Measurements from ENCODE around the gene C14orf180.

DNA sequence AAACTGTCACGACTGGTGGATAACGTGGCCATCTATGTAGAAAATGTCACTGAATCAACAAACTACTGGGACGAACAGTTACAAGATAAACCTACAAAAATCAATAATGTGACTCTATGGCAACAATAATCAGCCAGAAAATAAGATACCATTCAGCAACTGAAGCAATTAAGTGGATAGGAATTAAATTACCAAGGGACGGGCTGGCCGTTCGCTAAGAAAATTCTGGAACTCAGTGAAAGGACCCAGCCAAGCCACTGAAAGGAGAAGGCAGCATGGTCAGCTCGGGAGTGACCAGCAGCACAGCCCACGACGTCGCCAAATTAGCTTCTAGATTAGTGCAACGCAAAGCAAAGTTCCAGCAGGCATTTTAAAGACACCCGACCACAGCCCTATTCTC is 58.6 kb downstream of the C14orf180 start:
- TF ChIP-seq, protein P1, sequence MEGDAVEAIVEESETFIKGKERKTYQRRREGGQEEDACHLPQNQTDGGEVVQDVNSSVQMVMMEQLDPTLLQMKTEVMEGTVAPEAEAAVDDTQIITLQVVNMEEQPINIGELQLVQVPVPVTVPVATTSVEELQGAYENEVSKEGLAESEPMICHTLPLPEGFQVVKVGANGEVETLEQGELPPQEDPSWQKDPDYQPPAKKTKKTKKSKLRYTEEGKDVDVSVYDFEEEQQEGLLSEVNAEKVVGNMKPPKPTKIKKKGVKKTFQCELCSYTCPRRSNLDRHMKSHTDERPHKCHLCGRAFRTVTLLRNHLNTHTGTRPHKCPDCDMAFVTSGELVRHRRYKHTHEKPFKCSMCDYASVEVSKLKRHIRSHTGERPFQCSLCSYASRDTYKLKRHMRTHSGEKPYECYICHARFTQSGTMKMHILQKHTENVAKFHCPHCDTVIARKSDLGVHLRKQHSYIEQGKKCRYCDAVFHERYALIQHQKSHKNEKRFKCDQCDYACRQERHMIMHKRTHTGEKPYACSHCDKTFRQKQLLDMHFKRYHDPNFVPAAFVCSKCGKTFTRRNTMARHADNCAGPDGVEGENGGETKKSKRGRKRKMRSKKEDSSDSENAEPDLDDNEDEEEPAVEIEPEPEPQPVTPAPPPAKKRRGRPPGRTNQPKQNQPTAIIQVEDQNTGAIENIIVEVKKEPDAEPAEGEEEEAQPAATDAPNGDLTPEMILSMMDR (IDR thresholded peaks at IDR 0.05): no peak
- TF ChIP-seq POLR2AphosphoS5 (IDR thresholded peaks at IDR 0.05; ENCODE audit: low read depth, low read length) (no peak), TCF7L2 (IDR thresholded peaks at IDR 0.05; ENCODE audit: low read depth, low read length) (no peak), SIN3A (IDR thresholded peaks at IDR 0.05; ENCODE audit: borderline replicate concordance, insufficient read depth, low read depth, low read length) (no peak)
- TF ChIP-seq, protein P2, sequence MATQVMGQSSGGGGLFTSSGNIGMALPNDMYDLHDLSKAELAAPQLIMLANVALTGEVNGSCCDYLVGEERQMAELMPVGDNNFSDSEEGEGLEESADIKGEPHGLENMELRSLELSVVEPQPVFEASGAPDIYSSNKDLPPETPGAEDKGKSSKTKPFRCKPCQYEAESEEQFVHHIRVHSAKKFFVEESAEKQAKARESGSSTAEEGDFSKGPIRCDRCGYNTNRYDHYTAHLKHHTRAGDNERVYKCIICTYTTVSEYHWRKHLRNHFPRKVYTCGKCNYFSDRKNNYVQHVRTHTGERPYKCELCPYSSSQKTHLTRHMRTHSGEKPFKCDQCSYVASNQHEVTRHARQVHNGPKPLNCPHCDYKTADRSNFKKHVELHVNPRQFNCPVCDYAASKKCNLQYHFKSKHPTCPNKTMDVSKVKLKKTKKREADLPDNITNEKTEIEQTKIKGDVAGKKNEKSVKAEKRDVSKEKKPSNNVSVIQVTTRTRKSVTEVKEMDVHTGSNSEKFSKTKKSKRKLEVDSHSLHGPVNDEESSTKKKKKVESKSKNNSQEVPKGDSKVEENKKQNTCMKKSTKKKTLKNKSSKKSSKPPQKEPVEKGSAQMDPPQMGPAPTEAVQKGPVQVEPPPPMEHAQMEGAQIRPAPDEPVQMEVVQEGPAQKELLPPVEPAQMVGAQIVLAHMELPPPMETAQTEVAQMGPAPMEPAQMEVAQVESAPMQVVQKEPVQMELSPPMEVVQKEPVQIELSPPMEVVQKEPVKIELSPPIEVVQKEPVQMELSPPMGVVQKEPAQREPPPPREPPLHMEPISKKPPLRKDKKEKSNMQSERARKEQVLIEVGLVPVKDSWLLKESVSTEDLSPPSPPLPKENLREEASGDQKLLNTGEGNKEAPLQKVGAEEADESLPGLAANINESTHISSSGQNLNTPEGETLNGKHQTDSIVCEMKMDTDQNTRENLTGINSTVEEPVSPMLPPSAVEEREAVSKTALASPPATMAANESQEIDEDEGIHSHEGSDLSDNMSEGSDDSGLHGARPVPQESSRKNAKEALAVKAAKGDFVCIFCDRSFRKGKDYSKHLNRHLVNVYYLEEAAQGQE (IDR thresholded peaks at IDR 0.05; ENCODE audit: insufficient read depth in 1 of 2, low read depth in 2 of 2, low read length in 1 of 2): no peak
